ENCODE results near the gene ERCC4. TPM values are rescaled to one million over a fixed set of nuclear protein-coding genes. Genes with fewer than 3 reads are reported as not detected.
"Not testable (repeated sequence)": the region's sequence is repeated elsewhere in the genome, so short reads cannot be mapped to it uniquely, and the experiment has no call there.

Gene ERCC4
- polyA plus RNA-seq, 2 of the 4 experiments (the other 2 are of a cell fraction): 5.9 to 15.1 TPM

DNA sequence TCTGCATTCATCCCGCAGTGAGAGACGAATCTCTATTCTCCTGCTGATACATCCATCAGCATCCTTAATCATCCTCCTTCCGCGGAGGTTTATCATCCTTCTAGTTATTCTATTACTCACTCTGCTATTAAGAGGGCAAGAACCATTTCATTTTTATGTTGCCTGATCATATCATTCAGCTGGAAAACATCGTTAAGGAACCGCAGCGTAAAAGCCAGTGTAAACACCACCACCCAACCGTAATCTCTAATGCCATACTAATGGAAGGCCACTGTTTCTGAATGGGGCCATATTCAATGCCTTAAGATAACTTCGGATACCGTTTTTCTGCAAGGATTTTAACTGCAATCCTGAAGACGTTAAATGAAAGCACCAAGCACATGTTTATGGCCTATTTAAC, 36.7 kb upstream of the ERCC4 start:
- CTCF ChIA-PET: interaction anchor here (0.5 to 1.4 kb wide), 3 partner anchors 11 to 1206 kb away, joined by 3 to 5 read pairs (median 3); no protein-coding TSS in a partner anchor
- POLR2A ChIA-PET: no interaction called here
- no peak for DNase-seq (ENCODE audit: low read depth in 1 of 2, low spot score in 1 of 2)

DNA sequence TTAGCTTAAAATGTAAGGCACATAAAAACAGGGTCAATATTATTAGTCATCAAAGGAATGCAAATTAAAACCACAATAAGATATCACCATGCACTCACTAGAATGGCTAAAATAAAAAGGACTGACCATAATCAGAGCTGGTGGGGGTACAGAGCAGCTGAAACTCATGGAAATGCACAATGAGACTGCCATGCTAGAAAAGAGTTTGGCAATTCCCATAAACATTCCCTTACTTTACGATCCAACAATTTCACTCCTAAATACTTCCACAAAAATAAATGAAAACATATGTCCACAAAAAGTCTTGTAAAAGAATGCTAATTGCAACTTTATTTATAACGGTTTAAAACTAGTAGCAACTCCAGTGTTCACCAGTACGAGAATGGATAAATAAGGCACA, 36.1 kb upstream of the ERCC4 start:
- no peak for FAIRE-seq
- no peak for DNase-seq (ENCODE audit: low read depth in 1 of 2, low spot score in 1 of 2)
- Histone ChIP-seq H3K4me1 (no peaks in the 10 kb centered on the region), H3K4me2 (no peak overlapping the region), H3K9me3 (peaks cover 20% of the 10 kb centered on the region), H3K27ac (no peak overlapping the region), H3K4me3 (no peak overlapping the region)
- ChIA-PET POLR2A (no interaction called here), CTCF (interaction anchor here (0.5 to 1.0 kb wide), 2 partner anchors 11 to 1205 kb away, joined by 3 read pairs; no protein-coding TSS in a partner anchor)
- no peak for ATAC-seq
- 40% methylated on average over 3 of the region's 3 CpGs for WGBS (ENCODE audit: missing lambda C conversion rate)
- no peak for TF ChIP-seq RFX5 (IDR thresholded peaks at IDR 0.05)
- no peak for TF ChIP-seq JUN (IDR thresholded peaks at IDR 0.05)
- TF ChIP-seq, protein P1, sequence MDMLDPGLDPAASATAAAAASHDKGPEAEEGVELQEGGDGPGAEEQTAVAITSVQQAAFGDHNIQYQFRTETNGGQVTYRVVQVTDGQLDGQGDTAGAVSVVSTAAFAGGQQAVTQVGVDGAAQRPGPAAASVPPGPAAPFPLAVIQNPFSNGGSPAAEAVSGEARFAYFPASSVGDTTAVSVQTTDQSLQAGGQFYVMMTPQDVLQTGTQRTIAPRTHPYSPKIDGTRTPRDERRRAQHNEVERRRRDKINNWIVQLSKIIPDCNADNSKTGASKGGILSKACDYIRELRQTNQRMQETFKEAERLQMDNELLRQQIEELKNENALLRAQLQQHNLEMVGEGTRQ (IDR thresholded peaks at IDR 0.05): no peak
- TF ChIP-seq NPAS2 (CRISPR knock-in tag; IDR thresholded peaks at IDR 0.05; ENCODE audit: borderline replicate concordance): no peak
- TF ChIP-seq CHD2 (IDR thresholded peaks at IDR 0.05; ENCODE audit: low read length, partially characterized antibody): no peak
- TF ChIP-seq ZFP36 (IDR thresholded peaks at IDR 0.05; ENCODE audit: borderline replicate concordance, partially characterized antibody): no peak
- TF ChIP-seq RARB (CRISPR knock-in tag; IDR thresholded peaks at IDR 0.05): no peak
- no peak for TF ChIP-seq KDM5A (IDR thresholded peaks at IDR 0.05)
- no peak for TF ChIP-seq RAD21 (conservative IDR thresholded peaks at IDR 0.05 in 1 of 2, IDR thresholded peaks at IDR 0.05 in 1 of 2)
- no peak for TF ChIP-seq FOSL2 (IDR thresholded peaks at IDR 0.05)
- no peak for TF ChIP-seq FOSL2 (CRISPR knock-in tag; IDR thresholded peaks at IDR 0.05)
- no peak for TF ChIP-seq CBX8 (IDR thresholded peaks at IDR 0.05)
- no peak for TF ChIP-seq CHD4 (IDR thresholded peaks at IDR 0.05; ENCODE audit: borderline replicate concordance)
- TF ChIP-seq HOXB5 (CRISPR knock-in tag; IDR thresholded peaks at IDR 0.05): no peak
- no peak for TF ChIP-seq RNF2 (IDR thresholded peaks at IDR 0.05; ENCODE audit: borderline replicate concordance, low read depth)
- TF ChIP-seq POLR2AphosphoS2 (conservative IDR thresholded peaks at IDR 0.05; ENCODE audit: low read length): no peak
- TF ChIP-seq NR3C1 (IDR thresholded peaks at IDR 0.05): no peak

More for the DNA sequence above, 36.7 kb upstream of the ERCC4 start:
- Histone ChIP-seq H3K4me2 (no peak overlapping the region), H3K9me3 (peaks cover 19% of the 10 kb centered on the region), H3K27ac (no peak overlapping the region), H3K4me3 (no peak overlapping the region), H3K4me1 (no peaks in the 10 kb centered on the region)
- TF ChIP-seq ESRRA (IDR thresholded peaks at IDR 0.05; ENCODE audit: borderline replicate concordance, low read length) (no peak), SREBF2 (IDR thresholded peaks at IDR 0.05) (no peak), HOXB5 (CRISPR knock-in tag; IDR thresholded peaks at IDR 0.05) (no peak), HEYL (CRISPR knock-in tag; IDR thresholded peaks at IDR 0.05) (no peak), EP300 (IDR thresholded peaks at IDR 0.05) (no peak)
- 42% methylated on average over 11 of the region's 11 CpGs for WGBS (ENCODE audit: missing lambda C conversion rate)
- FAIRE-seq (no peak), ATAC-seq (no peak)

DNA sequence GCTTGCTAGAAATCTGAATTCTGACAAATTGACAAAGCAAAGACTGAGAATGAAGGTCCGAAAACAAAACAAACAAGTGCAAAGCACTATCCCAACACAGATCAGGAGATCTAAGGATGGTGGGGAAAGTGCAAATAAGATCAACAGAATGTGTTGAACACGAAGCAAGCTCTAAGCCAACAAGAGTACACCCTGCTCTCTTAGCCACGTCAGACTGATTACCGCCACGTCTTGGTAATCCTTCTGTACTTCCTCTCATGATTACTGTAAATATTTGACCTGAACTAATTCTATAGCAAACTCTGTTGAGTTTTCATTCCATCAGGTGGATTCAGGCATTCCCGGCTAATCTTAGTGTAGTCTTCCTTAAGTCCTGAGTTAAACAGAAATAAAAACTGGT, 34.3 kb upstream of the ERCC4 start:
- Histone ChIP-seq H3K9me3 (peaks cover 20% of the 10 kb centered on the region), H3K4me3 (no peak overlapping the region), H3K27ac (no peak overlapping the region), H3K4me1 (no peaks in the 10 kb centered on the region), H3K4me2 (no peak overlapping the region)
- no peak for DNase-seq (ENCODE audit: low read depth in 1 of 2, low spot score in 1 of 2)
- ATAC-seq: no peak
- TF ChIP-seq EHF (CRISPR knock-in tag; IDR thresholded peaks at IDR 0.05): no peak
- no peak for FAIRE-seq
- CTCF ChIA-PET: interaction anchor here (1.3 to 2.7 kb wide), 3 partner anchors 12 to 34 kb away, joined by 4 to 11 read pairs (median 5); partner anchors contain the start of gene ERCC4
- POLR2A ChIA-PET: no interaction called here
- WGBS (ENCODE audit: missing lambda C conversion rate): 5% methylated on average over 6 of the region's 6 CpGs

DNA sequence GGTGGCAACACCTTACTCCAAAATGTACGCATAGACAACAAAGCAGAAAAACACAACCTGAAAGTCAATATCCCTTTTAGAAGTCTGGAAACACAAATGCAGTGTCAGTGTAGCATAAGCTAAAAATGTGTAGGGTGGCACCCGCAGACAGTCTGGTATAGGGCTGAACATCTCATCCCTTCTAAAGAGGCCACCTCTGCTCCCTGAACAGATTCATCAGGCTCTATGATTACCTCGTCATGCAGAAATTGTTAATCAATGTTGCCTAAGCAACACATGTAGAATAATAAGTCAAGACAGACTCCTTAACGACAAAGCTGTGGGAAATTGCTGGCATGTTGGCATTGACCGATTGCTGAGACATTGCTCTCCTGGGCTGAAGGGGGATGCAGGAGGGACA, 33.3 kb upstream of the ERCC4 start:
- POLR2A ChIA-PET: no interaction called here
- ATAC-seq: no peak
- 53% methylated on average over 5 of the region's 5 CpGs for WGBS (ENCODE audit: missing lambda C conversion rate)
- no peak overlapping the region for H3K4me2 ChIP-seq
- H3K4me1 ChIP-seq: no peaks in the 10 kb centered on the region
- H3K4me3 ChIP-seq: no peak overlapping the region
- TF ChIP-seq EP300 (IDR thresholded peaks at IDR 0.05) (no peak), KDM1A (IDR thresholded peaks at IDR 0.05; ENCODE audit: low read depth) (no peak), ZSCAN20 (CRISPR knock-in tag; IDR thresholded peaks at IDR 0.05) (no peak), CEBPB (IDR thresholded peaks at IDR 0.05) (no peak), FOSB (CRISPR knock-in tag; IDR thresholded peaks at IDR 0.05) (no peak)
- H3K27ac ChIP-seq: no peak overlapping the region
- DNase-seq (ENCODE audit: low read depth in 1 of 2, low spot score in 1 of 2): no peak
- FAIRE-seq: no peak
- CTCF ChIA-PET: interaction anchor here (1.3 to 2.7 kb wide), 3 partner anchors 13 to 33 kb away, joined by 4 to 11 read pairs (median 5); partner anchors contain the start of gene ERCC4
- H3K9me3 ChIP-seq: peaks cover 20% of the 10 kb centered on the region

DNA sequence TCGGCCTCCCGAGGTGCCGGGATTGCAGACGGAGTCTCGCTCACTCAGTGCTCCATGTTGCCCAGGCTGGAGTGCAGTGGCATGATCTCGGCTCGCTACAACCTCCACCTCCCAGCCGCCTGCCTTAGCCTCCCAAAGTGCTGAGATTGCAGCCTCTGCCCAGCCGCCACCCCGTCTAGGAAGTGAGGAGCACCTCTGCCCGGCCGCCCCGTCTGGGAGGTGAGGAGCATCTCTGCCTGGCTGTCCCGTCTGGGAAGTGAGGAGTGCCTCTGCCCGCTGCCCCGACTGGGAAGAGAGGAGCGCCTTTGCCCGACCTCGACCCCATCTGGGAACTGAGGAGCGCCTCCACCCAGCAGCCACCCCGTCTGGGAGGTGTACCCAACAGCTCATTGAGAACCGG, 30.6 kb upstream of the ERCC4 start:
- ATAC-seq, FAIRE-seq: not testable (repeated sequence)
- 48% methylated on average over 10 of the region's 22 CpGs for WGBS (ENCODE audit: missing lambda C conversion rate)

More for the DNA sequence above, 30.6 kb upstream of the ERCC4 start:
- DNase-seq (ENCODE audit: low read depth in 1 of 2, low spot score in 1 of 2); H3K4me3 ChIP-seq; H3K4me2 ChIP-seq; H3K4me1 ChIP-seq; POLR2A ChIA-PET; H3K27ac ChIP-seq: not testable (repeated sequence)
- peaks cover 20% of the 10 kb centered on the region for H3K9me3 ChIP-seq
- CTCF ChIA-PET: interaction anchor here (1.3 to 1.6 kb wide), 2 partner anchors 9 to 10 kb away, joined by 3 to 6 read pairs; no protein-coding TSS in a partner anchor
